ENCODE results near the gene MORN1. TPM values are rescaled to one million over a fixed set of nuclear protein-coding genes. Genes with fewer than 3 reads are reported as not detected.
A peak's percentile ranks its signal among the peaks of the same experiment; 100 is the strongest.

MORN1 gene
- total and polyA plus RNA-seq, 9 of the 15 experiments (the other 6 are each of a cell fraction or from before 2014, with no cell fraction given) = 0.24 to 9.3 (median 4.2) TPM

GRCh38 chr1:2412395-2412772 lies 21.0 kb upstream of the MORN1 start, which contains the start of gene PEX10 (continued):
- TF ChIP-seq ZBTB9 (CRISPR knock-in tag; IDR thresholded peaks at IDR 0.05) (peak; percentile 63; the same call in 1 of the 2 replicates), MNT (conservative IDR thresholded peaks at IDR 0.05) (peak; percentile 61 to 92), NONO (IDR thresholded peaks at IDR 0.05; ENCODE audit: low read depth in 2 of 2, low read length in 1 of 2) (peak in 1 of 2 experiments; percentile 34; a peak in 1 of 4 replicates), FUS (optimal IDR thresholded peaks at IDR 0.05; ENCODE audit: low read depth, low read length) (peak; percentile 10), MBD2 (IDR thresholded peaks at IDR 0.05; ENCODE audit: borderline replicate concordance, low read depth) (peak; percentile 49; the same call in 1 of the 2 replicates), ZNF175 (CRISPR knock-in tag; IDR thresholded peaks at IDR 0.05; ENCODE audit: low read depth) (no peak), SIN3A (IDR thresholded peaks at IDR 0.05; ENCODE audit: borderline replicate concordance in 2 of 2, control insufficient read depth in 1 of 2, low read depth in 2 of 2, low read length in 2 of 2) (peak; percentile 99), IRF2 (CRISPR knock-in tag; IDR thresholded peaks at IDR 0.05) (0 out of 2 replicates have a peak, but pooled peaks have one; percentile 66), SRSF3 (IDR thresholded peaks at IDR 0.05; ENCODE audit: insufficient read depth, low read length) (no peak), RBBP5 (IDR thresholded peaks at IDR 0.05; ENCODE audit: borderline replicate concordance, insufficient read depth, low read length, poor library complexity, severe bottlenecking) (peak; percentile 87)

Measured in K562 (cell line).